Left renal cortex interstitium (tissue), 4 donors: Measurements from ENCODE around the gene GBA3. TPM values are rescaled to one million over a fixed set of nuclear protein-coding genes. Genes with fewer than 3 reads are reported as not detected.
A peak's percentile ranks its signal among the peaks of the same experiment; 100 is the strongest.

Experiments
- DNase-seq, 4 donors: peaks; one replicate each; pipeline ENCODE4 v3.0.0-alpha.2; 2013; ENCODE audit warnings: low read depth in 4 of 4, low spot score in 2 of 4, missing footprints in 1 of 4
- polyA plus RNA-seq, 4 donors: library from polyadenylated mRNA; unstranded; fragments of 120-200 nt; gene quantifications; one replicate each; pipeline ENCODE4 v1.2.1, GENCODE V29; 2013; ENCODE audit not compliant: insufficient read length in 4 of 4

The GBA3 gene
- 10 to 100 TPM in 3 of 4 donors, 1 to 10 TPM in 1; 9.7 to 18.5 (median 13.8) TPM for polyA plus RNA-seq

DNA sequence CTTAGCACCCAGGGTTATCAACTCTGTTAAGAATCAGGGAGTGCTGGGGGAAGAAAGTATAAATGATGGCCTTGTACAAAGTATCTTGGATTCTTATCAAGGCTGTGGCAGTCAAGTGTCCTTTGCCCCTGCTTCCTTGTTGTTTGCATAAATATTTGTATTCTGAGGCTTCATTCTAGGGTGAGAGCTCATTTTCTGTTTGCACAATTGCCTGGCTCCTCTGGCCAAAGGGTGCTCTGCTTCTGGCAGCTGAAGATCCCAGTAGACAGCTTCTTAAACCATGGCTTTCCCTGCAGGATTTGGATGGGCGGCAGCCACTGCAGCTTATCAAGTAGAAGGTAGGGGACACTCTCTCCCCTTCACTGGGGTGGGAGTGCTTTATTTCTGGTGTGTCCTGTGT lies at the start of gene GBA3:
Gene GBA3, plus strand, starts transcription at position 202 of the 400 bp plus-strand sequence.
- DNase-seq, result no peak

DNA sequence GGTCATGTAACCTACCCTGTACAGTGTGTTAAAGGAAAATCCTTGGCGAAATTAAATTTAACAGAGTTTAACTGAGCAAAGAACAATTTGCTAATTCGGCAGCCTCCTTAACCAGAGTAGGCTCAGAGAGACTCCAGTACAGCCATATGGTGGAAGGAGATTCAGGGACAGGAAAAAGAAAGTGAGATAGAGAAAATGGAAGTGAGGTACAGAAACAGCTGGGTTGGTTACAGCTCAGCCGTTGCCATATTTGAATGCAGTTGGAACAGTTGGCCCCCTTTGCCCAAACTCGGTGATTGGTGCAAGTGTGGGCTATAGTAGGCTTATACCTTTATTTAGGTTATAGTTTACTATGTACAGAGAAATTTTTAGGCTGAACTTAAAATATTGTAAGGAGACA lies 48.8 kb upstream of the GBA3 start:
- DNase-seq, result no peak

DNA sequence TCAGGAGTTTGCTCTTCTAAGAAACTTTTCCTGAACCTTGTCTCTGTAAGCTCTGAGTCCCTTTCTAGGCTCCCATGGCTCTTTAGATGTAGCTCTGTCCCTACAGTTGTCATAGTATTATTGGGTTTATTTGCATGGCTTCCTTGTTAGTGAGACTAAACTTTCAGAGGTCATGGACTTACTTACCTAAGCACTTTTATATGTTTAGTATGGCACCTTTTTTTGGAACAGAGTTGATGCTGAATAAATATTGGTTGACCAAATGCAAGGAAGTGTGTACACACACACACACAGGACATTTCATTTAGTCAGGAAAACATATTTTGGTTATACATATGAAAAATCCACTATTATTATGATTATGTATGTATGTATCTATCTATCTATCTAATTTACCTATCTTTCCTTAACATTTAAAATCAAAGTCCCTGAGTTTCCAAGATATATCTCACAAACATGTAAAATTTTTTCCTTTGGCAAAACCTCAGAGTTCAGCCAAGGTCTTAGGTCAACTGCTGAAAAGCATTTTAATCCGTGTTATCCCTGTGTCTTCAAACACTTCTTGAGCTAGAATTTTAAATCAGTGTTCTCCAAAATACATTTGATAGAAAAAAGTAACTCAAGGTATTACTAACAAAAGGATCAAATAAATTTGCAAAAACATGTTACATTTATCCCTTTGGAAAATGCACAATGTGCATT lies 47.1 kb upstream of the GBA3 start:
- DNase-seq, result no peak

DNA sequence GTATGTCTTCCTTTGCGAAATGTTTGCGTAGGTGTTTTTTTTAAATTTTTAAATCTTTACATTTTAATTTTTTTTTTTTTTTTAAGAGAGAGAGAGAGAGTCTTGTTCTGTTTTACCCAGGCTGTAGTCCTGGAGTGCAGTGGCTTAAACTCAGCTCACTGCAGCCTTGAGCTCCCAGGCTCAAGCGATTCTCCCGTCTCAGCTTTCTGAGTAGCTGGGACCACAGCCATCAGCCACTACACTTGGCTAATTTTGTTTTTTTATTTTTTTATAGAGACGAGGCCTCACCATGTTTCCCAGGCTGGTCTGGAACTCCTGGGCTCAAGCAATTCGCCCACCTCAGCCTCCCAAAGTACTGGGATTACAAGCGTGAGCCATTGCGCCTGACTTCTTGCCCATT lies 43.7 kb upstream of the GBA3 start:
- no peak for DNase-seq

DNA sequence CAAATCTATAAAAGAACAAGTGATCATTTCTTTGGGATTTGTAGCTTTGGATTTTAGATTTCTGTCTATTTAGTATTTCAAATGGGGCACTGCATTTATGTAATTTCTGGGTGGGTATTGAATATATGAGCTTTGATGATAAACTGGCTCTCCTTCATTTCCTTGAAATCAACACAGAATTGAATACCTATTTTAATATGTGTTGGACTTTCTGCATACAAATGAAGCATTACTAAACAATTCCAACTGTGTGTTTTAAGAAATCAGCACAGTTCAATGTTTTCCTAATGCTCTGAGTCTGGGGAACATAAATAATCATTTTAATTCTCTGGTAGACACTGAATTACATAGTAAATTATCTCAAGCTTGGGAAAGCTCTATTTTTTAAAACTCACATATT lies 42.0 kb upstream of the GBA3 start:
- DNase-seq, result no peak

DNA sequence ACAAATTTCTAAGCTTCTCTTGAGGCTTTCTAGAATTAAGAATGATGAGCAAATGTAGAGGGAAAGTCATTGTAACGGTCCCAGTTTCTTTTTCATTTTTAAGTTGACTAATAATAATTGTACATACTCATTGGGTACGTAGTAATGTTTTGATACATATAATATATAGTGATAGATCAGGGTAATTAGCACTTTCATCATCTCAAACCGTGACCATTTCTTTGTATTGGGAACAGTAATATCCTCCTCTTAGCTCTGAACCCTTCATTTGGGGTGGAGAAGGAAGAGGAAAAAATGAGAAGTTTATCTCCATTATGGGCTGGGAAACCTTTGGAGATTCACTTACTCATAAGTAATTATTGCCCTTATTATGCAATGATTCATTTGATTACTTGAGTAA lies 39.0 kb upstream of the GBA3 start:
- no peak for DNase-seq

DNA sequence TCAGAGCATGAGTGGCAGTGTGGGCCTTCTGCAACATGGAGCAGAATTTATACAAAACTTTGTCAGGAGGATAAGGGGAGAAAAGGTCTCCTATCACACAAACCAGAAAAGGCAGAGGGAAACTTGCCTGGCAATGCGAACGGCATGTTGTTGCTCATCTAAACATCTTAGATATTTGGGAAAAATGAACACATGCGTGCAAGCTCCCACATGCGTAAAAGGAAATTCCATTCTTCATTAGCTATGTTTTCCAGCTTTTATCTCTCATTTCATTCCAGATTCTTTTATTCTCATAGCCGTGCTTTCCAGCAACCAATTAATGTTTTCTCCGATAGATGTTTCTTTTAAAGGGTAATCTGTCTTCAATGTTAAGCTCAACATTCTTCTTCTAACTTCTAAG lies 31.3 kb upstream of the GBA3 start:
- DNase-seq, result no peak

DNA sequence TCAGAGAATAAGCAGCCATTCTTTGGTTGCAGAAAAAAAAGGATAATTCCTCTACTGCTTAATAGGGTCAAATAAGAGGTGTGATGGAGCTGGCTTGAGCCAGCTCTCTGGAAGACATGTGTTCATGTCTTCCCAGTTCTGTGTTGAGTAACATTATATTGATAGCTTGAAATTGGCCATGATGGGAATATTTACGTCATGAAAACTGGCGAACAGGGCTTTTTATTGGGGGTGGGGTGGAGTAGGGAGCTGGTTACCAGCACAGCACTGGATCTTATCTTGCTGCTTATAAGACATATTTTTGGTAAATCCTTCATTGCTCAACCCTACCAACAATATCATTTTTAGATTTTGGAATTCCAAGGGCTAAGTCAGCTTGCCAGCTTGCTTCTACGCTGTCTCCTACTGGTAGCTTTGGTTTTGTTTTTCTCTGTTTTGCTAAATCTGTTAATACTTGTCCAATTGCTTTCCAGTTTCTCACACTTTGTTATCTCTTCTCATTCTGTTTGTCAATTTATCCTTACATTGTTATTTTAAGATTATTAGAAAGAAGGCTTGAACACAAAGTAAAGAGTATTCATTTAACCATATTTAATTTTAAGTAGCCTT lies 25.3 kb upstream of the GBA3 start:
- no peak for DNase-seq

DNA sequence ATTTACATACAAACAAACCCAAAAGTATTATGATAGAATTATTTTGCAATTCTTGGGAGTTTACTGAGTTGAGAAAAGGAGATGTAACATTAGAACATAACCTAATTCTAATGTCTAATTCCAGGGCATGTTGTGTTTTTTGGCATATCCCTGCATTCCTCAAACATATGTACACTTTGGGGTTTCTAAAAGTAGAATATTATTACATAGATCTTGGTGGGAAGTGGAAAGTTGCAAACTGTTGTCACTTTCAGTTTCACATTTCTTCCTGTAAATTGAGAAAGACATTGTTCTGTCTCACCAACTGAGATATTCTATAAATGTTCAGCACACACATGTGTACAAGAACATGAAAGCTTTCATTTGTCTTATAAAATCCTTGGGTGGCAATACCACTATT lies 24.4 kb upstream of the GBA3 start:
- DNase-seq, result peak in 1 of 4 donors; percentile 3

DNA sequence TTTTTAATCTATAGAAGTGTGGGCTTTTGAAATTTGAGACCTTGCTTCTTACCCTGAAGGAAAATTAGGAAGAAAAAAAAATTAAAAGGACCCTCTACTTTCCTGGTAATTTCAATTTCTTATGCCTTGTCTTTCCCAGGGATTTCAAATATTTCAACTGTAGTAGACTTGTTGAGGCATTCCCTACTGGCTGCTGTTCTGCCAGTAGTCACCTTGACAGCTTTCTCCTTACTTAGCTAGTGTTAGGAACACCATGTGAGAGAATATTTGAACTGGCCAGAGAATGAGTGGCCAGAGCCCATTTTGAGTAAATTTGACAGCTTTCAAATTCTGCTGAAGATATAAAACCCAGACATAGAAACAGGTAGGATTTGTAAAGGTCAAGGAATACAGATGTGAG lies 24.0 kb upstream of the GBA3 start:
- no peak for DNase-seq

DNA sequence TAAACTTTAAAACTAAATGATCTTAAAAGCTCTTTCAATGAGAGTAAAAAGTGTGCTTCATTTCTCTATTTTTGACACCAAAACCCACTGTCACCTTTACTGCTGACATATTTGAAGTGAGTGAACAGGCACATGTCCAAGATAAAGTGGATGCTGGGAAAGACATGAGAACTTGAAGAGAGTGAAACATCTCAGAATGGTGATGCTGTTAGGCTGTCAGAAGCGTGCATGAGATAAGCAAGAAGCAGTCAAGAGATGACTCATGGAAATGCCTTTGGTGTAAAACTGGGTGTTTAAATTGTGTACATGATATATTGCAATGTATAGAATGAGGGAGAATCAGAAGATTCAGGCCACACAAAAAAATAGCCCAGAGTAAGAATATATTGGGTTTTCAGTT lies 21.8 kb upstream of the GBA3 start:
- no peak for DNase-seq

DNA sequence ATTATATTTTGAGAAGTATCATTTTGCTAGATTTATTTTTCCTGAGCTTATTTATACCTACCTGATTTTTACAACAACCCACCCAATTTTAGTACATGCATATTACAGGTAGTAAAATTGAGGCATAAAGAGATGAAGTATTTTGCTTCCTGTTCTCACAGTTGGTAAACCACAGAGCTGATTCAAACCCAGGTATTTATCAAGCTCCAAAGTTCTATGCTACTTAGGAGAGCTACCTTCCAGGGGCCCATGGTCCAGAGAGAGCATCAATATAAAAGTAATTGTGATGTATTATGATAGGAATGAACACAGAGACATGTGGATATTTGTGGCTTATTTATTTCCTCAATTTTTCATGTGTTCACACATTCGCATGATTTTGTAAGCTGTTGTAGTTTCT lies 20.2 kb upstream of the GBA3 start:
- DNase-seq, result no peak

DNA sequence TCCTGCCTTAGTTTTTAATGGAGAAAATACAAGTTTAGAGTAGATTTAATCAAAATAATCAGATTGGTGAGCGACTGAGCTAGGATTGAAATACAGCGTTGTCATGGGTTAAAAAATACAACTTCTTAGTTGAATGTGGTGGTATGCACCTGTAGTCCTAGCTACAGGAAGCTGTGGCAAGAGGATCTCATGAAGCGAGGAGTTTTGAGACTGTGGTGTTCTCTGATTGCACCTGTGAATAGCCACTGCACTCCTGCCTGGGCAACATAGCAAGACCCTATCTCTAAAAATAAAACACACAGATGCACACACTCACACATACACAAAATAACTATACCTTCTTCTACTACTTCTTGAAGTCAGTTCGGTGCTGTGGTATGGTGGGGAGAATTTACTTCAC lies 19.8 kb upstream of the GBA3 start:
- no peak for DNase-seq

DNA sequence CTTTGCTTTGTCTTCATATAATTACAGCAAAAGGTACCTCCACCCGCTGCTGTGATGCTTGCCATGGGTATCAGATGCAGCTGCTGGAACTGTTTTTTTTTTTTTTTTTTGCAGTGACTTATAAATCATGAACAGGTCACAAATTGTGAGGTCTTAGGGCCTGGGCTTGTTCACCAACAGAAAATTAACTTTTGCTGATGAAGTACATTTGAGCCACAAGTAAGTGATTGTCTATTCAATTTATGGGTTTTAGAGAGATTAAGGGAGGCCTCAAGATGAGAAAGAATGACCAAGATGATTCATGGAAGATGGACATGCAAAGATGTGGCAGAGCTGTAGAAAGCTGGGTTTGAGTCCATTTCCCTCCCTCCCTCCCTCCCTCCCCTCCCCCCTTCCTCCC lies 18.0 kb upstream of the GBA3 start:
- DNase-seq, result no peak

DNA sequence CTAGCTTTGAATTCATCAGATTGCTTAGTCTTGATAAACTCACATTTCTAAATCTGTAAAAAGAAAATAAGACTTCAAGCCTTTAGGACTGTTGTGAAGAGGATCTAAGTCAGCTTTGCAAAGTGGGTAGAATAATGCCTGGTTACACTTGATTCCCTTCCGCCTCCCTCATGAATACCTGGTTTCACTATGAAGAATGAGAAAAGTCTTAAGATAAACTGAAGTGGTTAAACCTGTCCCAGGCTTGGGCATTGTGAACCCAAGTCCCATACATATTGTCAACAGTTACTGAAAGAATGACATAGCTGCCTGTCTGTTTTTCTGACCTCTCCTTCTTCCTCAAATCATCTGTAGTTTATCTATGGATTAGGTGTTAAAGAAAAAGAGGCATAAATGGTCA lies 16.7 kb upstream of the GBA3 start:
- DNase-seq, result no peak

DNA sequence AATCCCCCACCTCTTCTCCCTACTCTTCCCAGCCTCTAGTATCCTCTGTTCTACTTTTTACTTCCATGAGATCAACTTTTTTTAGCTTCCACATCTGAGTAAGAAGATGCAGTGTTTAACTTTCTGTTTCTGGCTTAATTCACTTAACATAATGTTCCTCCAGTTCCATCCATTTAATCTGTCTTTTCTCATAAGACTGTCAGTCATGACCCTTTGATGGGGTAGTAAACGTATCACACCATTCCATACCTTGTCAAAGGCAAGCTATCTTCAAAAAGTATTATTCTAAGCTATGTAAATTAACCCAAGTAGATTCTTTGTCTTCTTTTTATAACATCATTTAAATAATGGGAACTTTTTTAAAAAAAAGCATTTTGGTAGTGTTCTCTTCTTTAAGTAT lies 15.0 kb upstream of the GBA3 start:
- DNase-seq, result no peak

DNA sequence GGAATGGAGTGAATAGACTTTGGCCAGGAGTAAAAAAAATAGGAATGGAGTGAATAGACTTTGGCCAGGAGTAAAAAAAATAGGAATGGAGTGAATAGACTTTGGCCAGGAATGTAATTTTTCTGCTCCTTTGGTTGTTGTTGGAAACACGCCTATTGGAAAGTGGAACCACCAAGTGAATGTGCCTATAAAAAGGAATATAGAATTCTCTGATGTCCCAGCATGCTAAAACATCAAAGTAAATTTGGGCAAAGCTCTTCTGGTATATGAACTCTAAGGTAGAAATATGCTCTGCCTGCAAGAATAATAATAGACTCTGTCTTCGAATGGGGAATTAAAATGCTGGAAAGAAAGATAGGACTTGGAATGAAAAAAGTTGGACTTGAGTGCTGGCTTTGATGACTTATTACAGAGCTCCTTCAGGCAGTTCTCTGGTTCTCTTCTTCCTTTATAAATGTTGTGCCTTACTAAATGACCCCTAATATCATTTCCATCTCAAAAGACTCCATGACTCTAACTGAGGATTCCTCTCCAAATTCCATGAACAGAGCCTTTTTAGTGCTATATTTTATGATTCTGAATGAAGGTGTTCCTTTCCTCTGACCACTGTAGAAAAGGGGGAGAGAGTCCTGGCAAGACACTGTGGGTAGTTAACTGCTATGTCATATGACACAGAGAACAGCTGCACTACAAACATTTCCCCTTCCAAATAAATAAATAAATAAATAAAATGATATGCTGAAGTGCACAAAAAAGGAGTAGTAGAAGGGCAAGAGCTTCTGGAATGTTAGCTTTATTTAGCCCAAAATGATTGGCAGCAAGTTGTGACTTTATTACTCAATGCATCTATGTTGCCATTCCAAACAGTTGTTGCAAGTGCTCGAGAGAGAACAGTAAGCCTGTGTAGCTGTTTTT lies 13.5 kb upstream of the GBA3 start:
- DNase-seq, result no peak

DNA sequence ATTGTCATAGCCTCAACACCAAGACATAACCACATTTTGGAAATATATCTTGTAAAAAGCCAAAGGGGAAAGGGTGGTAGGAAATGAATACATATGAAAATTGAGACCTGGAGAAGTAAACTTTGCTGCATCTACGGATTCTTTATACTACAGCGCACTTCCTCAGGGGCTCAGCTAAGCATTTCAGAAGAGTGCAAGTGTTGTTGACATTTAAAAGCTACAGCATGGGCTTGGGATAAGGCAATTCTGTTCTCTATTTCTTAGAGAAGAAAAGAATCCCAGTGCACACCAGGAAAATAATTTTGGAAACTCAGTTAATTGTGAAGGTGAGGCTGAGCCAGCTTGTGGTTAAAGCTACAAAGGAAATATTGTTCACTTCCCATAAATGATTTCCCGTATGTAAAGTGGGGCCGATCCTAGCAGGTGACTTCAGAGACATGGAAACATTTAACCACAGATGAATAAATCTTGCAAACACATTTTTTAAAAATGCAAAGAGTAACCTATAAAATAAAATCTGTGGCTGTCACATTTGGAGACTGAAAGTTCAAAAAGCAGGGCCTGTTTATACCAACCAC lies 12.6 kb upstream of the GBA3 start:
- no peak for DNase-seq

DNA sequence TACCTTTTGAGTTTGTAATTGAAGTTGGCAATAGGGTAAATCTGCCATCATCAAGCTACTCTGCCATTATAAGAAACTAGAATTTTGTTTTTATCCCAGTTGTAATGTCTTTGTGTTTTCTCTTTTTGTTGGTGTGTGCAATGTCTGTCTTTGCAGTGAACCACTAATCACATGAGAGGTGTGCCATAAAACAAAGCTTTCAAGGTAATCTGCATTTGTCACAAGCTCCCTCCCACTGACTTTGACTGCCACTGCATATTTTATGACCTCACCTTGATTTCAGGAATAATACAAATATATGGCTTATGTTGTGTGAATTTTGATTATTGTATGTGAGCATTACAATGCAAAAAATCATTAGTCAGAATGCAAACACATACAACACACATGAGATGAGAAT lies 9.0 kb upstream of the GBA3 start:
- DNase-seq, result no peak

DNA sequence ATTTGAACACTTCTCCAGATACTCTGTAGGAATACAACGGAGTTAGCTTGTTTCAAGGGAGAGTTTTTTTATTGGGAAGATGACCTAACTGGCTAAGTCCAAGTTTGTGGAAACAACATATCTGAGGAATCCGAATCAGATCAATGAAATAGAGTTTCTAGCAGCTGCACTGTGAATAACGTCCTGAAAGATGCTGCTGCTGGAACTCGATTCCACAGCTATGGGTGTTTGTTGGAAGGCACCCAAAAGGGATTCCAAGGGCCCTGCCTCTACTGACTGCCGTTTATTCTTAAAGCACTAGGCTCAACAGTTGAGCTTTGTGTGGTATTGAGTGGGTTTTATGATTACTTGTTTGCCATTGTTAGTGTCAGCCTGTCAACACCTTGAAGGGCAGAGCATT lies 6.6 kb upstream of the GBA3 start:
- DNase-seq, result no peak

DNA sequence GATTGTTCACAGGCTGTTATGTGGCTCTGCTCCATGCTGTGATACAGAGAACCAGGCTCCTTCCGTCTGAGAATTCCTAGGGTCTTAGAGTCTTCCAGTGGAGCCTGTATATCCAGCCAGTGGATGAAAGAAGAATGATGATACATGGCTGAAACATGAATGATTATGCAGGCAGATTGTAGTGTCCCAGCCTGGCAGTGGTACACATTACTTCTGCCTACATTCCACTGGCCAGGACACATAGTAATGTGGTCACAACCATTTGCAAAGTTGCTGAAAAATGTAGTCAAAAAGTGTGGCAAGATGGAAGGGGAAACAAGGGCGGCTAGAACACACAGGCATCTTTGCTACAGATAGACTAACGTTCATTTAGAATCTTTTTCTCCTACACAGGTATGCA lies 4.5 kb upstream of the GBA3 start:
- no peak for DNase-seq
